NCI-H2081 (cell line): ENCODE measurements around the gene PEAR1.
A peak's percentile ranks its signal among the peaks of the same experiment; 100 is the strongest.

Experiments
- DNase-seq, 2 experiments: peaks; one replicate each; lab custom pipeline; 2025; lab: John Stamatoyannopoulos, UW

The PEAR1 gene

DNA sequence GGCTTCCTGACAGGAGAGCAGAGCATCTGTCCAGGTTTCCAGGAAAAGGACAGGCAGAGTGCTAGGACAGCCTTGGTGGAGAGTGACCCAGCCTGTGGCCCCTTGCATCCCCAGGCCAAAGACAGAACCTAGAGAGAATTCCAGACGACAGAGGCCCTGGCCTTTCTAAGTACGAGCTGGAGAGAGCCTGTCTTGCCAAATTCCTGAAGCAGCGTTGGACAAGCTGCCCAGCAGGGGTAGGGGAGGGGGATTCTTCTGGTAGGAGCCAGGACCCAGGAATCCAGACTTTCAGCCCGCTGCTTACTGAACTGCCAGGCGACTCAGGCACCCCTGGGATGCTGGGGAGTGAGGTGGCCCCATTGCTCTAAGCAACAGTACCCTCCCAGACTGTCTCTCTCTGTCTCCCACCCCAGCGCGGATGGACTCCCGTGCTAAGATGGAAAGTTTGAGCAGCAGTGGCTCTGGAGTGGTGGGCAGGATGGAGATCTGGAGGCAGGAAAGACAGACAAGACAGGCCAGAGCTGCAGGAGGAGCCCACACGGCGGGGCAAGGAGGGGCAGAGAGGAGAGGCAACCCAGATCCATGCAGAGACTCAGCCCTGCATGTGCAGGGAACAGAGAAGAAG lies 8.8 kb upstream of the PEAR1 start:
- DNase-seq, result no peak

GRCh38 chr1:156885314-156885713 lies 8.2 kb upstream of the PEAR1 start:
- no peak for DNase-seq

DNA sequence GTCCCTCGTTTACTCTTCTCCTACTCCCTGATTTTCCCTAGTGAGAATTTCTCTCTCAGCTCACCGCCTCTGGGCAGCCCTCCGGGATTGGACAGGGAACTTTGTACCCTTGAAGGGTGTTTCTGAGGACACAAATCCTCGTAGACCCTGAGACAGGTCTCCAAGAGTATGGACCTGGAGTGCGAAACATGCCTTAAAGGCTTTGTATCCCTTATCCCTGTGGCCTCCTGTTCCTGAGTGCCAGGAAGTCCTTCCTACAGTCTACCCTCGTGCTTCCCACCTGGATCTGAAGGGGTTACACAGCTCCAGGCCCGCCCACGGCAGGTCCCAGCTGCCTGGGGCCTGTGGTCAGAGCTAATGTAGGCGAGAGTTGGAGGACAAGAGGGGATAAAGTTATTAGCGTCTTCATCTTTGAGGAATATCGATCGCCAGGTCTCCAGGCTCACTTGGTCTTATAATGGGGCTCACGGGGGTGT lies 7.6 kb upstream of the PEAR1 start:
- no peak for DNase-seq

GRCh38 chr1:156886583-156887281 lies 6.8 kb upstream of the PEAR1 start:
- DNase-seq, result no peak

DNA sequence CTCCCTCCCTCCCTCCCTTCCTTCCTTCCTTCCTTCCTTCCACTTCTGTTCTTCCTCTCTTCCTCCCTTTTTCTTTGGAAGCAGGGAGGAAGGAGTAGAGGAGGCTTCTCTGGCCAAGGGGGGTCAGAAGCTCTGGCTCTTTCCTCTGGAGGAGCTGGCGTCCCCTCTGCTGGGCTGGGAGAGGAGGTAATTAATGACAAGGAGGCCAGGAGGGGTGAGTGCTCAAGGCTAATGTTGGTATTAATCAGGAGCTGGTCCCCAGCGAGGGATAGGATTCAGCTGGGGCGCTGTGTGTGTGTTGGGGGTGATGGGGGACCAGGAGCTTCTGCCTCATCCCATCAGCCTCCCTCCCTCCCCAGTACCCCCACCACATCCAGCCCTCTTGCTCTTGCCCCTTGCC lies 6.2 kb upstream of the PEAR1 start:
- no peak for DNase-seq

GRCh38 chr1:156887734-156888133 lies 5.8 kb upstream of the PEAR1 start:
- DNase-seq, result no peak

- DNase-seq, result peak; percentile 78 to 84
These were observed 3.5 kb upstream of the PEAR1 start for GRCh38 chr1:156889802-156890580.

DNA sequence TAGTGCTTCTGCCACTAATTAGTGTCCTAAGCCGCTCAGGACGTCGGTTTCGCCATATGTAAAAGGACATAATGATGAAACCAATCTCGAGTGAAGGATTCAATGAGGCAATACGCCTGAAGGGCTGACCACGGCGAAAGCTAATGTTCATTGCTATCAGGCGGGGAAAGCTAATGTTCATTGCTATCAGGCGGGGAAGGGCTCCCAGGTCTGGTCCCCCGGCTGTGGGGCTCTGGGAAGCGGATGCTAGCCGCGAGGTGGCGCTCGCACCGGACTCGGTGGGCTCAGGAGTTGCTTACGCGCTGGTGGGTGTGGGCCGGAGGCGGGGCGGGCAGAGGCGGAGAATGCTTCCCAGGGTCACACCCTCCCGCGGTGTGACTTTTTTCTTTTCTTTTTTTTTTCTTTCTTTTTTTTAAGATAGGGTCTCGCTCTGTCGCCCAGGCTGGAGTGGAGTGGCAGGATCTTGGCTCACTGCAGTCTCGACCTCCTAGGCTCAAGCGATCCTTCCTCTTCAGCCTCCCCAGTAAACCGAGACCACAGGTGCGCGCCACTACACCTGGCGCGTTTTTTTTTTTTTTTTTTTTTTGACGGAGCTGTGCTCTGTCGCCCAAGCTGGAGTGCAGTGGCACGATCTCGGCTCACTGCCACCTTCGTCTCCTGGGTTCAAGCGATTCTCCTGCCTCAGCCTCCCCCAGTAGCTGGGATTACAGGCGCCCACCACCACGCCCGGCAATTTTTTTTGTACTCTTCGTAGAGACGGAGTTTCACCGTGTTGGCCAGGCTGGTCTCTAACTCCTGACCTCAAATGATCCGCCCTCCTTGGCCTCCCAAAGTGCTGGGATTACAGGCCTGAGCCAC lies 1.1 kb upstream of the PEAR1 start:
- DNase-seq, result peak; percentile 83 to 85

GRCh38 chr1:156894001-156894400 lies 483 bp downstream of the PEAR1 start:
- no peak for DNase-seq

DNA sequence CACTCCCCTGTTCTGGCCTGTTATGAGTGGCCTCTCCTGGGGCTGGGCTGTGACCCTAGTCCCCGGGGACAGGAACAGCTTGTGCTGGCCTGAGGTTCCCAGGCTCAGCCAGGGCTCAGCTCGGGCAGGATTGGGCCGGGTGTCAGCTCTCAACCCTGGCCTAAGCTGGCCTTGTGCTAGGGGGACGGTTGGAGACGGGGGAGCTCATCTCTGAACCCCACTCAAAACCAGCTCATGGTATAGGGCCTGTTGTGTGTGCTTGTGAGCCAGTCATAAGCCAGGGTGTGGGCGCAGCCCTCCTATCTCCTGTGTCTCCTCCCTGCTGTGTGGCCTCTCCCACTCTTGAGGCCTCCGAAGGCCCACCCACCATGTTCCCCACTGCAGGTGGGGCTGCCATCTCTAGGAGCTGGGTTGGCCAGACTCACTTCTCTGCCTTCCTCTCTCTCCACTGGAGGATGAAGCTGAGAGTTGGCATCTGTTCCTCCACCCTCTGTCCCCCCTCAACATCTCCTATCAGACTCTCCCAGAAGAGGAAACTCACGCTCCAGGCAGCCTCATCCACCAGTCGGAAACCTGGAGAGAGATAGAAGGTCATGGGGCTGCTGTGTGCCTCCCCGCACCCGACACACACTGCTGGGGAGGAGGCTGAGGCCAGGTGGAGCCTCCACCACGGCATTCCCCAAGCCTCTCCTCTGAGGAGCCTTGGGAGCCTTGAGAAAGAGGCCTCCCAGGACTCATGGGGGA lies 1.4 kb downstream of the PEAR1 start:
- no peak for DNase-seq

GRCh38 chr1:156895455-156895812 lies 1.9 kb downstream of the PEAR1 start:
- no peak for DNase-seq

DNA sequence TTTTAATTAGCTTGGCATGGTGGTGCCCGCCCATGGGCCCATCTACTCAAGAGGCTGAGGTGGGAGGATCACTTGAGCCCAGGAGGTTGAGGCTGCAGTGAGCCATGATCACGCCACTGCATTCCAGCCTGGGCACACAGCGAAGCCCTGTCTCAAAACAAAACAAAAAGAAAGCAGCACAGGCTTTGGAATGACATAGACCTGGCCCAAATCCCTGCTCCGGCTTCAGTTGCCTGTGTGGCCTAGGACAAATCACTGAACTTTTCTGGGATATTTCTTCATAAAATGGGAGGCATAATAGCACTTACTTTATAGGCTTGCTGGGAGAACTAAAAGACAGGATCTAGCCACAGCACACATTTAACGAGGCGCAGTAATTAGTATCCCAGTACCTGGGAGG lies 2.4 kb downstream of the PEAR1 start:
- DNase-seq, result no peak

GRCh38 chr1:156896490-156897033 lies 3.0 kb downstream of the PEAR1 start:
- DNase-seq, result no peak

DNA sequence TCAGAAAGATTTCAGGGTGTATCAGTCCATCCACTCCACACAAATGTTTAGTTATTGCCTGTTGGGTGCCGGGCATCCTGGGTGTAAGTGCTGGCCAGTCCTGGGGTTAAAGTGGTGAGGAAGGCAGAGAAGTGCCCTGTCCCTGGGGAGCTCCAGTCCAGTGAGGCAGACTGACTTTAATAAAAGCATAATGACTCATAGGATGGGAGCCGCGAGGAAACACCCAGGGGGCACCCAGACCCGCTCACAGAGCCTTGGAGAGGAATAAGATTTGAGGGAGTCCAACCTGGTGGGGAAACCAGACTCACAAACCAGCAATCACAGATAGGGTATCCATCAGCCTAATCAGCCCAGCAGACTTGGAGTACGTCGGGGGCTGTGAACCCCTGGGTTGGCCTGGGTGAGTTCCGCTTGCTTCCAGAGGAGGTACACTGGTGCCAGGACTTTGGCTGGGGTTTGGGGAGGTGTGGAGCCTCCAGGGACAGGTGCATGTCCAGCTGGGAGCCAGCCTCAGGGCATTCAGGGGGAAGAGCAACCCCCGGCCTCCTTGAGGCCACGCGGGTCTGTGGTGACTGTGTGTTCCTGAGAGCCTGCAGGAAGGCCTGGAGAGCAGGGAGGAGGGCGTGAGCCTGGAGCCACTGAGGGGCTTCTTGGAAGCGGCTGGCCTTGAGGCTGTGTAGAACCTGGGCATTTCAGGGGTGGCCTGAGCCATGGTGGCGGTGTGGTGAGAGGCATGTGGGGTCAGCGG lies 3.7 kb downstream of the PEAR1 start:
- DNase-seq, result no peak

GRCh38 chr1:156898161-156898566 lies 4.6 kb downstream of the PEAR1 start:
- no peak for DNase-seq

DNA sequence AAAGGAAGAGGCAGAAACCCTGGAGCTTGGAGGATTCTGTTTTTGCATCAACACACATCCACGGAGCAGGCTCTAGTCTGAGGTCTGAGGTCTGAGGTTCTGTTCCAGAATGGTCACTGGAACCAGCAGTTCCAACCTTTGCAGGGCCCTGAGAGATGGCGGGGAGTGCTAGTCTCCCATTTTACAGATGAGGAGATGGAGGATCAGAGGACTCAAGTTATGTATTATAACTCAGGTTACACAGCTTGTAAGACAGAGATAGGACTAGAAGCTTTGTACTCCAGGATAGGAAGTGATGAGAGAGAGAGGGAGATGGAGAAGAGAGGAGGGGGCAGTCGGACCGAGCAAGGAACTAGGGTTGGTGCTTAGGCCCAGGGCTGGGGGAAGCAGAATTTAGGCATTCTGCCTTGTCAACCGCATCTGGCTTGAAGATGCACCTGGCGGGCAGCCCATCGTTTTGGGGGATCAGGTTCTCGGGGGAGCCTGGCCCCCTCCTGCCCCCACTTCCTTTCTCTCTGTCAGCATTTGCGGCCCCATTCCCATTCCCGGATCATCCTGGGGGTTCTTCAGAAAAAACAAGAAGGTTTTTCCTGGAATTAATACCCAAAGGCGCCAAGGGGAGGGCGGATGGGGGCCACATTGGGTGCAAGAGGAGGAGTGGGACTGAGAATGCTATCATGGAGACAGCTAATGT lies 5.6 kb downstream of the PEAR1 start:
- no peak for DNase-seq

DNA sequence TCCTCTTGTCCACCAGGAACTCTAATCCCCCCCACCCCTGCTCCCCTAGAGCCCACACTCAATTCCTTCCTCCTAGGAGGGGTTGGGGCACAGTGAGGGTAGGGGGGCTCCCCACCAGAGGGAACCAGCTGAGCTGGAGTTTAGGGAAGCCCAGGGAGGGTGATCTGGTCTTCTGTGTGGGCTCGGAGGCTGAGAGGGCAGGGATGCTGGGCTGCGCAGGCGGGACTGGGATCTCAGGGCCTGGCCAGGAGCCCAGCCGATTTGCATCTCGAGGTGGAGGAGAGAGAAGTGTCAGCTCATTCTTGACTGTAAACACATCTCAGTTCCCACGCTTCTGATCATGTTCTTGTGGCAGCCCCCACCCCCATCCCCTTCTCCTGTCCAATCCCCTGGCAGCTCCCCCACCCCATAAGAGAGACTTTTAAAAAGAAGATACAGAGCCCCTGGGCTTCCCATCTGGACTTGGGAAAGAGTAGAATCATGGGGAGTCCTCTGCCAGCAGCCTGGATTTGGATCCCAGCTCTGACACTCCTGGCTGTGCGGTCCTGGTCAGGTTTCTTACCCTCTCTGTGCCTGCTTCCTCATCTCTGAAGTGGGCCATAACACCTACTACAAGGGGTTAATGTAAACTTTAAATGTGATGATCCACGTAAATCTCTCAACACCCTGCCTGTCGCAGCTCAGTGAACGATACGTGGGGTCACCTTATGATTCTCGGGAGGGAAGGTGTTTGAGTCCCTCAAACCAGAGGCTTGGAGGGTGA lies 6.6 kb downstream of the PEAR1 start:
- no peak for DNase-seq

- DNase-seq, result no peak
These were observed 7.5 kb downstream of the PEAR1 start for GRCh38 chr1:156900896-156901589.

DNA sequence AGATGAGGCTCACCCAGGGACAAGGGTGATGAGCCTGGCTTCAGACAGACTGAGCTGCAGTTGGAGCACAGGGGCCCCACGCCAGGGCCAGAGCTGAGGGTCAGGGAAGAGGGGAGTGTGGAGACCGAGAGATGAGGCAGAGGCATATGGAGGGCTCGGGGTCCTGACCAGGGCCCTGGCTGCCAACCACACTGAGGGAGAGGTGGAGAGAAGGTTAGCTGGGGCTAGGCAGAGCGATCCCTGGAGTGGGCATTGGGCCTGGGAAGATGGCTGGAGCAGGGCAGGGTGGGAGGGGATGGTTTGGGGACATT lies 8.0 kb downstream of the PEAR1 start:
- no peak for DNase-seq
